Left ventricle myocardium inferior (tissue), 1 donor: ENCODE data around the gene ZNF609. TPM values are rescaled to one million over a fixed set of nuclear protein-coding genes. Genes with fewer than 3 reads are reported as not detected.

ENCODE experiments used
- DNase-seq: peaks from one replicate; pipeline ENCODE4 v3.0.0-alpha.2; 2020
- H3K27ac ChIP-seq: fragments of 200-600 bp; replicated peaks from 2 replicates; pipeline ENCODE4 v1.8.0; 2021
- H3K27me3 ChIP-seq: fragments of 200-600 bp; 2 replicates; pipeline ENCODE4 v1.8.0; 2021; ENCODE audit warnings: low read depth
- H3K36me3 ChIP-seq: fragments of 200-600 bp; 2 replicates; pipeline ENCODE4 v1.8.0; 2021
- H3K4me1 ChIP-seq: fragments of 200-600 bp; 2 replicates; pipeline ENCODE4 v1.8.0; 2021
- H3K4me3 ChIP-seq: fragments of 200-600 bp; 2 replicates; pipeline ENCODE4 v1.8.0; 2021; ENCODE audit warnings: mild to moderate bottlenecking, moderate library complexity
- H3K9me3 ChIP-seq: fragments of 200-600 bp; replicated peaks from 2 replicates; pipeline ENCODE4 v1.8.0; 2021
- CTCF ChIP-seq: fragments of 200-600 bp; IDR thresholded peaks from 2 replicates; pipeline ENCODE4 v1.8.0; 2021; ENCODE audit warnings: antibody characterized with exemption, mild to moderate bottlenecking, borderline replicate concordance
- intact Hi-C: fragments of 100-400 bp; cut with micrococcal nuclease; formaldehyde crosslinking; loops from one replicate; pipeline ENCODE4 v1.11.0; 2022
- total RNA-seq: library from RNA; stranded (reverse); fragmentation: NEBNext Ultra II Directional; extraction: Animal tissue kit (Norgen Biotek cat#: 25700); gene quantifications from one replicate; pipeline ENCODE4 v1.2.1, GENCODE V29; 2021
- donor health status: DM: no; HTN: yes; CAD: no; lungs with severe emphysema.

ZNF609 gene
- total RNA-seq, 1 donor from 2014 or later, result 14.7 TPM

- no peak for TF ChIP-seq CTCF
- intact Hi-C loops, result no loop called here
- DNase-seq, result no peak
- H3K27me3 ChIP-seq, result no peaks in the 10 kb centered on the region
- peaks cover 100% of the 10 kb centered on the region for H3K4me1 ChIP-seq
- no peaks in the 10 kb centered on the region for H3K9me3 ChIP-seq
- no peak overlapping the region for H3K4me3 ChIP-seq
- H3K36me3 ChIP-seq, result peaks cover 22% of the 10 kb centered on the region
- H3K27ac ChIP-seq, result peak overlapping the region; percentile 87
Observed at GRCh38 chr15:64696481-64696880, 236.1 kb downstream of the ZNF609 start.

- H3K4me3 ChIP-seq, result peak overlapping the region; percentile 96
- H3K36me3 ChIP-seq, result peaks cover 16% of the 10 kb centered on the region
- TF ChIP-seq CTCF, result no peak
- intact Hi-C loops, result no loop called here
- H3K9me3 ChIP-seq, result no peaks in the 10 kb centered on the region
- no peak for DNase-seq
- peaks cover 100% of the 10 kb centered on the region for H3K4me1 ChIP-seq
- no peaks in the 10 kb centered on the region for H3K27me3 ChIP-seq
- peak overlapping the region; percentile 87 for H3K27ac ChIP-seq
Observed at GRCh38 chr15:64697911-64698369, 237.6 kb downstream of the ZNF609 start.

DNA sequence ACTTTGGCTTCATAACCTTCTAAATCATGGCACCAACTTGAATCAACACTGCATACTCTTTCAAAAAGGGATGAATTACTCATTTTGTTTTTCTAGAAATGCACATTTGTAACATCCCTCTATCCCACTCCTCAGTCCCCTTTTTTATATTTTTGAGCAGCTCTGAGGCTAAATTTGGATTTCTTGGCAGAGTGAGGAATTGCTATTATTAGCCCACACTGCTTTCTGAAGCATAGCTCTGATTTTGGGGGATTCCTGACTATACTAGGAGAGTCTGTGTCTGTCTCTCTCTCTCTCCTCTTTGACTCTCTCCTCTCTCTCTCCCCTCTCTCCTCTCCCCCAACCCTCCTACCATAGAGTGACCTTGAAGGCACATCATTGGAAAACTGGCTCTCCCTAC is 238.4 kb downstream of the ZNF609 start:
- Histone ChIP-seq H3K4me1 (peaks cover 98% of the 10 kb centered on the region), H3K27ac (peak overlapping the region; percentile 87), H3K36me3 (peaks cover 13% of the 10 kb centered on the region), H3K9me3 (no peaks in the 10 kb centered on the region), H3K4me3 (peak overlapping the region; percentile 96), H3K27me3 (no peaks in the 10 kb centered on the region)
- TF ChIP-seq CTCF, result no peak
- no peak for DNase-seq
- intact Hi-C loops, result no loop called here

- Histone ChIP-seq H3K9me3 (no peaks in the 10 kb centered on the region), H3K36me3 (peaks cover 4% of the 10 kb centered on the region), H3K4me3 (peak overlapping the region; percentile 96), H3K27me3 (no peaks in the 10 kb centered on the region), H3K27ac (peak overlapping the region; percentile 87), H3K4me1 (peaks cover 89% of the 10 kb centered on the region)
- intact Hi-C loops, result no loop called here
- DNase-seq, result peak; percentile 42
- no peak for TF ChIP-seq CTCF
Observed at GRCh38 chr15:64699751-64700388, 239.5 kb downstream of the ZNF609 start.

- Histone ChIP-seq H3K27ac (peak overlapping the region; percentile 87), H3K4me1 (peaks cover 77% of the 10 kb centered on the region), H3K36me3 (no peaks in the 10 kb centered on the region), H3K27me3 (no peaks in the 10 kb centered on the region), H3K9me3 (no peaks in the 10 kb centered on the region), H3K4me3 (peak overlapping the region; percentile 96)
- no peak for DNase-seq
- intact Hi-C loops, result no loop called here
- no peak for TF ChIP-seq CTCF
Observed at GRCh38 chr15:64701051-64701450, 240.7 kb downstream of the ZNF609 start.
